DND-41 (cell line): ENCODE measurements around the gene SWI5.

Experiments used
- CTCF ChIP-seq: IDR thresholded peaks from 2 replicates; pipeline ENCODE4 v1.5.1; 2012; ENCODE audit warnings: borderline replicate concordance, low read length, moderate library complexity, mild to moderate bottlenecking; ENCODE audit not compliant: poor library complexity, severe bottlenecking; ENCODE audit errors: extremely low read depth
- EZH2 ChIP-seq: IDR thresholded peaks from 3 replicates; pipeline ENCODE4 v1.6.1; 2012; ENCODE audit warnings: borderline replicate concordance, low read depth, mild to moderate bottlenecking, moderate library complexity, low read length, inconsistent platforms; ENCODE audit not compliant: severe bottlenecking

- no peak for TF ChIP-seq CTCF
- TF ChIP-seq EZH2, result no peak
These were observed 32.7 kb upstream of the SWI5 start for GRCh38 chr9:128243215-128244018.
